WTC11 (cell line): ENCODE measurements around the gene AIFM1. TPM values are rescaled to one million over a fixed set of nuclear protein-coding genes. Genes with fewer than 3 reads are reported as not detected.

Experiments
- ATAC-seq: fragments of 200-7000 bp; cut with Tn5 transposase; 2 replicates; pipeline ENCODE4 v1.10.0; 2021; ENCODE audit warnings: mild to moderate bottlenecking, moderate library complexity
- CTCF ChIA-PET: fragments of 300-600 bp; sonication (Branson Sonifier 250); formaldehyde crosslinking; loops from one replicate; lab custom pipeline; 2021; ENCODE audit warnings: antibody characterized with exemption; lab: Charles Lee
- POLR2A ChIA-PET: fragments of 350-600 bp; sonication (Branson Sonifier 250); formaldehyde crosslinking; loops from one replicate; lab custom pipeline; 2021; ENCODE audit warnings: antibody characterized with exemption; lab: Charles Lee
- DNase-seq: peaks from one replicate; pipeline ENCODE4 v3.0.0; 2021; ENCODE audit warnings: low spot score
- H3K27ac Mint-ChIP-seq: 2 replicates; pipeline ENCODE4 v1.8.0; 2021; ENCODE audit warnings: mixed read lengths
- H3K27me3 Mint-ChIP-seq: 2 replicates; pipeline ENCODE4 v1.8.0; 2021; ENCODE audit warnings: low read depth, mild to moderate bottlenecking, moderate library complexity, mixed read lengths
- H3K36me3 Mint-ChIP-seq: 2 replicates; pipeline ENCODE4 v1.8.0; 2021; ENCODE audit warnings: mixed read lengths
- H3K4me1 Mint-ChIP-seq: 2 replicates; pipeline ENCODE4 v1.8.0; 2022; ENCODE audit warnings: mixed read lengths
- H3K4me3 Mint-ChIP-seq: 2 replicates; pipeline ENCODE4 v1.8.0; 2021; ENCODE audit warnings: mild to moderate bottlenecking, moderate library complexity, mixed read lengths
- H3K9me3 Mint-ChIP-seq: 2 replicates; pipeline ENCODE4 v1.8.0; 2021; ENCODE audit warnings: mixed read lengths
- CREB1 ChIP-seq: sonication (generic); formaldehyde crosslinking; IDR thresholded peaks from 2 replicates; pipeline ENCODE4 v1.8.0; 2023; ENCODE audit warnings: mild to moderate bottlenecking, missing genetic modification reagents
- CREM ChIP-seq: sonication (generic); formaldehyde crosslinking; IDR thresholded peaks from 2 replicates; pipeline ENCODE4 v1.8.1; 2022; ENCODE audit warnings: mild to moderate bottlenecking, missing genetic modification reagents, moderate library complexity
- EMX1 ChIP-seq: fragments of 250-450 bp; sonication (Bioruptor Pico); IDR thresholded peaks from 2 replicates; pipeline ENCODE4 v1.8.0; 2021; ENCODE audit warnings: mild to moderate bottlenecking
- ETV6 ChIP-seq: sonication (generic); formaldehyde crosslinking; IDR thresholded peaks from 2 replicates; pipeline ENCODE4 v1.8.1; 2022; ENCODE audit warnings: mild to moderate bottlenecking, missing genetic modification reagents
- FOXK1 ChIP-seq: sonication (generic); formaldehyde crosslinking; IDR thresholded peaks from 2 replicates; pipeline ENCODE4 v1.8.0; 2022; ENCODE audit warnings: mild to moderate bottlenecking, moderate library complexity, missing genetic modification reagents
- GTF2I ChIP-seq: fragments of 250-450 bp; sonication (Bioruptor Pico); conservative IDR thresholded peaks from 2 replicates; pipeline ENCODE4 v1.4.0; 2021; ENCODE audit warnings: mild to moderate bottlenecking
- HMGA2 ChIP-seq: fragments of 250-450 bp; sonication (Bioruptor Pico); IDR thresholded peaks from 2 replicates; pipeline ENCODE4 v1.4.0; 2021; ENCODE audit warnings: mild to moderate bottlenecking, moderate library complexity
- JUN ChIP-seq: sonication (generic); formaldehyde crosslinking; IDR thresholded peaks from 2 replicates; pipeline ENCODE4 v1.8.0; 2023; ENCODE audit warnings: mild to moderate bottlenecking, missing genetic modification reagents
- KAT7 ChIP-seq: sonication (generic); formaldehyde crosslinking; IDR thresholded peaks from 2 replicates; pipeline ENCODE4 v1.8.1; 2023; ENCODE audit warnings: missing genetic modification reagents, mild to moderate bottlenecking, borderline replicate concordance
- MXD4 ChIP-seq: fragments of 250-450 bp; sonication (Bioruptor Pico); IDR thresholded peaks from 2 replicates; pipeline ENCODE4 v1.8.0; 2021; ENCODE audit warnings: mild to moderate bottlenecking, moderate library complexity, borderline replicate concordance
- NFATC4 ChIP-seq: fragments of 250-450 bp; sonication (Bioruptor Pico); IDR thresholded peaks from 2 replicates; pipeline ENCODE4 v1.9.0; 2021; ENCODE audit warnings: mild to moderate bottlenecking
- RELA ChIP-seq: sonication (generic); formaldehyde crosslinking; IDR thresholded peaks from 2 replicates; pipeline ENCODE4 v1.8.1; 2022; ENCODE audit warnings: missing genetic modification reagents, mild to moderate bottlenecking, borderline replicate concordance
- RORB ChIP-seq: fragments of 250-450 bp; sonication (Bioruptor Pico); IDR thresholded peaks from 2 replicates; pipeline ENCODE4 v1.9.0; 2021; ENCODE audit warnings: mild to moderate bottlenecking
- SOX15 ChIP-seq: fragments of 250-450 bp; sonication (Bioruptor Pico); IDR thresholded peaks from 2 replicates; pipeline ENCODE4 v1.9.0; 2021; ENCODE audit warnings: mild to moderate bottlenecking
- SP1 ChIP-seq: sonication (generic); formaldehyde crosslinking; conservative IDR thresholded peaks from 2 replicates; pipeline ENCODE4 v1.8.1; 2022; ENCODE audit warnings: missing genetic modification reagents
- TCF7 ChIP-seq: sonication (generic); formaldehyde crosslinking; IDR thresholded peaks from 2 replicates; pipeline ENCODE4 v1.8.0; 2022; ENCODE audit warnings: mild to moderate bottlenecking, low read depth, missing genetic modification reagents, moderate library complexity
- TP53 ChIP-seq: sonication (generic); formaldehyde crosslinking; IDR thresholded peaks from 2 replicates; pipeline ENCODE4 v1.8.1; 2023; ENCODE audit warnings: mild to moderate bottlenecking, missing genetic modification reagents
- ZBTB21 ChIP-seq: sonication (generic); formaldehyde crosslinking; IDR thresholded peaks from 2 replicates; pipeline ENCODE4 v1.8.1; 2023; ENCODE audit warnings: mild to moderate bottlenecking, missing genetic modification reagents, borderline replicate concordance
- total RNA-seq: library from RNA; stranded (reverse); gene quantifications from 3 replicates; pipeline ENCODE4 v1.2.3, GENCODE V29; 2021
- TF ChIP-seq, protein P1 (sequence below): fragments of 250-450 bp; sonication (Bioruptor Pico); IDR thresholded peaks from 2 replicates; pipeline ENCODE4 v1.9.0; 2021; ENCODE audit warnings: moderate library complexity, mild to moderate bottlenecking, inconsistent platforms, borderline replicate concordance
- TF ChIP-seq, protein P2 (sequence below): sonication (generic); formaldehyde crosslinking; IDR thresholded peaks from 2 replicates; pipeline ENCODE4 v1.8.0; 2022; ENCODE audit warnings: mild to moderate bottlenecking, missing genetic modification reagents
- TF ChIP-seq, protein P3 (sequence below): fragments of 250-450 bp; sonication (Bioruptor Pico); conservative IDR thresholded peaks from 2 replicates; pipeline ENCODE4 v1.9.0; 2021; ENCODE audit warnings: mild to moderate bottlenecking
- TF ChIP-seq, protein P4 (sequence below): sonication (generic); formaldehyde crosslinking; IDR thresholded peaks from 2 replicates; pipeline ENCODE4 v1.8.0; 2022; ENCODE audit warnings: mild to moderate bottlenecking, missing genetic modification reagents
- TF ChIP-seq, protein P5 (sequence below): sonication (generic); formaldehyde crosslinking; IDR thresholded peaks from 2 replicates; pipeline ENCODE4 v1.8.1; 2023; ENCODE audit warnings: mild to moderate bottlenecking, missing genetic modification reagents
- TF ChIP-seq, protein P6 (sequence below): sonication (generic); formaldehyde crosslinking; IDR thresholded peaks from 2 replicates; pipeline ENCODE4 v1.8.0; 2023; ENCODE audit warnings: missing genetic modification reagents
- TF ChIP-seq, protein P7 (sequence below): sonication (generic); formaldehyde crosslinking; conservative IDR thresholded peaks from 2 replicates; pipeline ENCODE4 v1.8.1; 2022; ENCODE audit warnings: mild to moderate bottlenecking, missing genetic modification reagents

Gene AIFM1
- total RNA-seq, 1 experiment from 2014 or later: 53.5 TPM

DNA sequence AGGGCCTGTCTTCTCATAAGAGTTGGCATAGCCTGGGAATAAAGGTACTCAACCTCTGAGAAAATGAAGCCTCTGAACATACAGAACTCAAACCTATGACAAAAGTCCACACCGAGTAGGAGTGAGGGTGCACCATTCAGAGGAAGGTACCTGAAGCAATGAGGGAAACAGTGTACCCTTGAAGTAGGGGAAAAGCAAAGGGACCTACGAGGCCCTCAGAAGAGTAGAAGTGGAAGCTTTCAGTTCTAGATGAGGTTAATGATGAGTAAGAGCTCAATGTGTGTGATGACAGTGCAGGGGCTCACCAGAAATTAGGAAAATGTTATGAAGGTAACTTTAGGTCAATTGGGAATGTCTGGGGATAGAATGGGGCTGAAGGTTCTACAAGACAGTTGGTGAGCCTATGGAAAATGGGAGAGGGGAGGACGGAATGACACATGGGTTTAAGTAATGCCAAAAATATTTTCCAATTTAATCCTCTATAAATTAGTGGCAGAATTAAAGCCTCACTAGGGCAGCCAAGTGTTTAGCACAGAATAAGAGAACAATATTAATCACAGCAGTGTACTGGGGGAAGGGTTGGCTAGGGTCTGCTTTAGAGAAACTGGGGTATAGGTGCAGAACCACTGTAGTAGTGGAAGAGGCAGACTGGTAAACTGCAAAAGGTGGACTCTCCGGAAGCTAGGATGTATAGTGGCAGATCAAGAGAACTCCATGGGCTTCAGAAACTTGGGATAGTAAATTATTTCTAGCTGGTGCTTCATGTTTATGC, 46.0 kb upstream of the AIFM1 start:
- ATAC-seq (no peak), DNase-seq (no peak)
- POLR2A ChIA-PET: no interaction called here
- H3K27ac Mint-ChIP-seq: no peak overlapping the region
- no peaks in the 10 kb centered on the region for H3K27me3 Mint-ChIP-seq
- H3K4me1 Mint-ChIP-seq: no peaks in the 10 kb centered on the region
- CTCF ChIA-PET: no interaction called here
- H3K4me3 Mint-ChIP-seq: no peak overlapping the region
- H3K36me3 Mint-ChIP-seq: peaks cover 58% of the 10 kb centered on the region
- TF ChIP-seq, protein P1, sequence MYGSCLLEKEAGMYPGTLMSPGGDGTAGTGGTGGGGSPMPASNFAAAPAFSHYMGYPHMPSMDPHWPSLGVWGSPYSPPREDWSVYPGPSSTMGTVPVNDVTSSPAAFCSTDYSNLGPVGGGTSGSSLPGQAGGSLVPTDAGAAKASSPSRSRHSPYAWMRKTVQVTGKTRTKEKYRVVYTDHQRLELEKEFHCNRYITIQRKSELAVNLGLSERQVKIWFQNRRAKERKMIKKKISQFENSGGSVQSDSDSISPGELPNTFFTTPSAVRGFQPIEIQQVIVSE (CRISPR knock-in tag): no peak
- TF ChIP-seq, protein P2, sequence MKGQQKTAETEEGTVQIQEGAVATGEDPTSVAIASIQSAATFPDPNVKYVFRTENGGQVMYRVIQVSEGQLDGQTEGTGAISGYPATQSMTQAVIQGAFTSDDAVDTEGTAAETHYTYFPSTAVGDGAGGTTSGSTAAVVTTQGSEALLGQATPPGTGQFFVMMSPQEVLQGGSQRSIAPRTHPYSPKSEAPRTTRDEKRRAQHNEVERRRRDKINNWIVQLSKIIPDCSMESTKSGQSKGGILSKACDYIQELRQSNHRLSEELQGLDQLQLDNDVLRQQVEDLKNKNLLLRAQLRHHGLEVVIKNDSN (CRISPR knock-in tag): no peak
- TF ChIP-seq CREM (CRISPR knock-in tag) (no peak), ETV6 (CRISPR knock-in tag) (no peak), FOXK1 (no peak), TP53 (CRISPR knock-in tag) (no peak)
- TF ChIP-seq, protein P3, sequence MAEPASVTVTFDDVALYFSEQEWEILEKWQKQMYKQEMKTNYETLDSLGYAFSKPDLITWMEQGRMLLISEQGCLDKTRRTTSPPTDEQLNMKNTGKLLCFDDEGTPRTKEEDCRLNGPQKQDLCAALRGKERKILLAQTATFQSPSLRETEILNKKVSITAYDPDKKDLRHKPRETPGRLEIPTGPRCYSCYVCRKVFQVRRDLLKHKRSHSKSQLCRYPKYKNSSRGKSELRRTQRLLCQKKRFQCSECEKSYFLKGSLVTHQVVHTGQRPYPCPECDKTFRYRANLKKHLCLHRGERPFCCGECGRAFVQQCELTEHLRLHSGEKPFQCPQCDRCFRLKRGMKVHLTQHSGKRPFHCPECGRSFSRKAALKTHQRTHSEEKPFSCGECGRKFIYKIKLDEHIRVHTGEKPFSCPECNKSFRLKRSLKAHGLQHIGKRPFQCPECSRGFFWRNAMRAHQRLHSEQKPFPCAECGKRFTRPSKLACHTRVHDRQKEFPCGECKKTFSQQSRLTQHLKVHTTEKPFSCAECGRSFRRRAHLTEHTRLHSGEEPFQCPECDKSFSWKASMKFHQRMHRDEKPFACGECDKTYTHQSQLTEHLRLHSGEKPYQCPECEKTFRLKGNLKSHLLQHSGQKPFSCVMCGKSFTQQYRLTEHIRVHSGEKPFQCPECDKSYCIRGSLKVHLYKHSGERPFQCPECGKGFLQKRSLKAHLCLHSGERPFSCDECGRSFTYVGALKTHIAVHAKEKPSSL (CRISPR knock-in tag): no peak
- TF ChIP-seq, protein P4, sequence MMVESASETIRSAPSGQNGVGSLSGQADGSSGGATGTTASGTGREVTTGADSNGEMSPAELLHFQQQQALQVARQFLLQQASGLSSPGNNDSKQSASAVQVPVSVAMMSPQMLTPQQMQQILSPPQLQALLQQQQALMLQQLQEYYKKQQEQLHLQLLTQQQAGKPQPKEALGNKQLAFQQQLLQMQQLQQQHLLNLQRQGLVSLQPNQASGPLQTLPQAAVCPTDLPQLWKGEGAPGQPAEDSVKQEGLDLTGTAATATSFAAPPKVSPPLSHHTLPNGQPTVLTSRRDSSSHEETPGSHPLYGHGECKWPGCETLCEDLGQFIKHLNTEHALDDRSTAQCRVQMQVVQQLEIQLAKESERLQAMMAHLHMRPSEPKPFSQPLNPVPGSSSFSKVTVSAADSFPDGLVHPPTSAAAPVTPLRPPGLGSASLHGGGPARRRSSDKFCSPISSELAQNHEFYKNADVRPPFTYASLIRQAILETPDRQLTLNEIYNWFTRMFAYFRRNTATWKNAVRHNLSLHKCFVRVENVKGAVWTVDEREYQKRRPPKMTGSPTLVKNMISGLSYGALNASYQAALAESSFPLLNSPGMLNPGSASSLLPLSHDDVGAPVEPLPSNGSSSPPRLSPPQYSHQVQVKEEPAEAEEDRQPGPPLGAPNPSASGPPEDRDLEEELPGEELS: no peak
- H3K9me3 Mint-ChIP-seq: no peaks in the 10 kb centered on the region

DNA sequence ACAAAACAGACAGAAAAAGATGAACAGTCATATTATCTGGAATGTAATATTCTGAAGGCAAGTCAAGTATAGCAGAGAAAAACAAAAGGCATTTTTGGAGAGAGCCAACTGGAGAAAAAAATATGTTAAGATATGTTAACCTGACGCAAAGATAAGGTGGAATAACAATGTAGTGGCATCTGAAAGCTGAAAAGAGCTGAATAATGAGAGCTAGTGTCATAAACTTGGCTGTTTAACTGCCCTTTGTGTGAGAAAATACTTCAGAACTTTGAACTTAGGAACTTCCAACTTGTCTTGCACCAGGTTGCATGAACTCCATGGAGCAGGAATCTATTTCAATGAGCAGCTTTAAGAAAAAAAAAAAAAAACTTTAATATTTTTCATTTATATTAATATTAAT, 39.0 kb upstream of the AIFM1 start:
- ATAC-seq (no peak), DNase-seq (no peak)
- H3K4me3 Mint-ChIP-seq: no peak overlapping the region
- POLR2A ChIA-PET: no interaction called here
- CTCF ChIA-PET: no interaction called here
- no peak overlapping the region for H3K27ac Mint-ChIP-seq
- H3K4me1 Mint-ChIP-seq: no peaks in the 10 kb centered on the region
- TF ChIP-seq RORB (CRISPR knock-in tag) (no peak), RELA (CRISPR knock-in tag) (no peak), MXD4 (no peak), SP1 (CRISPR knock-in tag) (no peak), ZBTB21 (CRISPR knock-in tag) (no peak), EMX1 (CRISPR knock-in tag) (no peak), TCF7 (CRISPR knock-in tag) (no peak), SOX15 (CRISPR knock-in tag) (no peak), GTF2I (CRISPR knock-in tag) (no peak), CREB1 (CRISPR knock-in tag) (no peak), NFATC4 (CRISPR knock-in tag) (no peak), JUN (CRISPR knock-in tag) (no peak), KAT7 (no peak), HMGA2 (CRISPR knock-in tag) (no peak)
- TF ChIP-seq, protein P5, sequence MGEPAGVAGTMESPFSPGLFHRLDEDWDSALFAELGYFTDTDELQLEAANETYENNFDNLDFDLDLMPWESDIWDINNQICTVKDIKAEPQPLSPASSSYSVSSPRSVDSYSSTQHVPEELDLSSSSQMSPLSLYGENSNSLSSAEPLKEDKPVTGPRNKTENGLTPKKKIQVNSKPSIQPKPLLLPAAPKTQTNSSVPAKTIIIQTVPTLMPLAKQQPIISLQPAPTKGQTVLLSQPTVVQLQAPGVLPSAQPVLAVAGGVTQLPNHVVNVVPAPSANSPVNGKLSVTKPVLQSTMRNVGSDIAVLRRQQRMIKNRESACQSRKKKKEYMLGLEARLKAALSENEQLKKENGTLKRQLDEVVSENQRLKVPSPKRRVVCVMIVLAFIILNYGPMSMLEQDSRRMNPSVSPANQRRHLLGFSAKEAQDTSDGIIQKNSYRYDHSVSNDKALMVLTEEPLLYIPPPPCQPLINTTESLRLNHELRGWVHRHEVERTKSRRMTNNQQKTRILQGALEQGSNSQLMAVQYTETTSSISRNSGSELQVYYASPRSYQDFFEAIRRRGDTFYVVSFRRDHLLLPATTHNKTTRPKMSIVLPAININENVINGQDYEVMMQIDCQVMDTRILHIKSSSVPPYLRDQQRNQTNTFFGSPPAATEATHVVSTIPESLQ (CRISPR knock-in tag): no peak
- TF ChIP-seq, protein P6, sequence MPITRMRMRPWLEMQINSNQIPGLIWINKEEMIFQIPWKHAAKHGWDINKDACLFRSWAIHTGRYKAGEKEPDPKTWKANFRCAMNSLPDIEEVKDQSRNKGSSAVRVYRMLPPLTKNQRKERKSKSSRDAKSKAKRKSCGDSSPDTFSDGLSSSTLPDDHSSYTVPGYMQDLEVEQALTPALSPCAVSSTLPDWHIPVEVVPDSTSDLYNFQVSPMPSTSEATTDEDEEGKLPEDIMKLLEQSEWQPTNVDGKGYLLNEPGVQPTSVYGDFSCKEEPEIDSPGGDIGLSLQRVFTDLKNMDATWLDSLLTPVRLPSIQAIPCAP (CRISPR knock-in tag): no peak
- TF ChIP-seq, protein P7, sequence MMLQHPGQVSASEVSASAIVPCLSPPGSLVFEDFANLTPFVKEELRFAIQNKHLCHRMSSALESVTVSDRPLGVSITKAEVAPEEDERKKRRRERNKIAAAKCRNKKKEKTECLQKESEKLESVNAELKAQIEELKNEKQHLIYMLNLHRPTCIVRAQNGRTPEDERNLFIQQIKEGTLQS: no peak
- H3K9me3 Mint-ChIP-seq: no peaks in the 10 kb centered on the region
- H3K27me3 Mint-ChIP-seq: no peaks in the 10 kb centered on the region
- peaks cover 24% of the 10 kb centered on the region for H3K36me3 Mint-ChIP-seq
